HCT116 (cell line): ENCODE data around the gene SH3TC1. TPM values are rescaled to one million over a fixed set of nuclear protein-coding genes. Genes with fewer than 3 reads are reported as not detected.

Experiments used
- ATAC-seq: fragments of 200-7000 bp; cut with Tn5 transposase; 2 replicates; pipeline ENCODE4 v1.9.1; 2020; ENCODE audit warnings: mild to moderate bottlenecking, moderate library complexity
- BruUV-seq: library from RNA; stranded (reverse); fragments of 400-500 nt; replicated peaks from 2 replicates; lab custom pipeline; 2021; lab: Mats Ljungman, UMichigan
- CTCF ChIA-PET: fragments of 300-600 bp; sonication (Branson Sonifier 250); formaldehyde crosslinking; loops from one replicate; lab custom pipeline; 2021; ENCODE audit warnings: antibody characterized with exemption; lab: Charles Lee
- POLR2A ChIA-PET: fragments of 300-600, 350-600 bp; sonication (Branson Sonifier 250); formaldehyde crosslinking; loops from one replicate; lab custom pipeline; 2021; ENCODE audit warnings: antibody characterized with exemption; lab: Charles Lee
- RAD21 ChIA-PET, 2 experiments: fragments of 300-600 bp; sonication (Branson Sonifier 250); formaldehyde crosslinking; loops; one replicate each; lab custom pipeline; 2023; ENCODE audit warnings: low total read pairs in 2 of 2; ENCODE audit not compliant: uncharacterized antibody in 2 of 2, unreplicated experiment in 2 of 2, low non-redundant PET in 1 of 2; lab: Charles Lee
- DNase-seq: peaks from one replicate; pipeline ENCODE4 v3.0.0-alpha.2; 2010; ENCODE audit warnings: low read depth, low spot score
- H2AFZ ChIP-seq: fragments of 200-600 bp; shearing (Covaris generic), sonication (generic); 2 replicates; pipeline ENCODE4 v1.6.1; 2017; ENCODE audit warnings: low read depth, mixed run types, mixed read lengths, antibody characterized with exemption, low read length; ENCODE audit not compliant: poor library complexity, severe bottlenecking
- H3K27ac ChIP-seq: 2 replicates; pipeline ENCODE4 v1.5.1; 2012; ENCODE audit warnings: low read depth, low read length
- H3K27me3 ChIP-seq: fragments of 200-600 bp; sonication (generic); 2 replicates; pipeline ENCODE4 v1.6.1; 2016; ENCODE audit warnings: mixed run types, low read length, mixed read lengths; ENCODE audit not compliant: insufficient read depth
- H3K36me3 ChIP-seq, 2 experiments: fragments of 200-500 bp in 1 of 2; fragments of 200-600 bp in 1 of 2; sonication (Bioruptor generic) in 1 of 2; sonication (generic) in 1 of 2; 2 replicates each; pipeline versions ENCODE4 v1.5.1 to v1.6.1; 2014 to 2016; ENCODE audit warnings: low read length in 2 of 2, inconsistent platforms in 1 of 2, mixed read lengths in 1 of 2, mixed run types in 1 of 2; ENCODE audit not compliant: insufficient read depth in 2 of 2, control insufficient read depth in 1 of 2
- H3K4me1 ChIP-seq, 2 experiments: fragments of 200-600 bp in 1 of 2; sonication (generic) in 1 of 2; 2 replicates each; pipeline versions ENCODE4 v1.5.1 to v1.6.1; 2012 to 2017; ENCODE audit warnings: low read length in 2 of 2, inconsistent platforms in 1 of 2, mild to moderate bottlenecking in 1 of 2, mixed read lengths in 1 of 2, mixed run types in 1 of 2, moderate library complexity in 1 of 2; ENCODE audit not compliant: insufficient read depth in 2 of 2, control insufficient read depth in 1 of 2
- H3K4me2 ChIP-seq: fragments of 200-600 bp; sonication (generic); 2 replicates; pipeline ENCODE4 v1.6.1; 2017; ENCODE audit warnings: mixed run types, low read length, mixed read lengths
- H3K4me3 ChIP-seq, 2 experiments: fragments of 200-600 bp in 1 of 2; sonication (generic) in 1 of 2; replicated peaks in 1 of 2; 2 replicates each; pipeline ENCODE4 v1.5.1; 2011 to 2016; ENCODE audit warnings: low read length in 2 of 2, control low read depth in 1 of 2, low read depth in 1 of 2, mild to moderate bottlenecking in 1 of 2, mixed read lengths in 1 of 2, mixed run types in 1 of 2
- H3K79me2 ChIP-seq: fragments of 200-600 bp; sonication (generic); 2 replicates; pipeline ENCODE4 v1.6.1; 2017; ENCODE audit warnings: mild to moderate bottlenecking, mixed run types, low read length, moderate library complexity, mixed read lengths; ENCODE audit not compliant: insufficient read depth
- H3K9ac ChIP-seq: fragments of 200-600 bp; sonication (generic); 2 replicates; pipeline ENCODE4 v1.6.1; 2016; ENCODE audit warnings: low read length, mixed read lengths
- H3K9me2 ChIP-seq: fragments of 200-600 bp; sonication (generic), shearing (Covaris generic); 2 replicates; pipeline ENCODE4 v1.6.1; 2017; ENCODE audit warnings: mixed run types, mild to moderate bottlenecking, moderate library complexity; ENCODE audit not compliant: insufficient read depth
- H3K9me3 ChIP-seq, 2 experiments: fragments of 200-500 bp in 1 of 2; fragments of 200-600 bp in 1 of 2; sonication (Bioruptor generic) in 1 of 2; sonication (generic) in 1 of 2; 2 replicates each; pipeline ENCODE4 v1.6.1; 2014 to 2017; ENCODE audit warnings: low read length in 2 of 2, mixed read lengths in 2 of 2, inconsistent platforms in 1 of 2, low read depth in 1 of 2, mild to moderate bottlenecking in 1 of 2, mixed run types in 1 of 2, moderate library complexity in 1 of 2; ENCODE audit not compliant: control insufficient read depth in 1 of 2, insufficient read depth in 1 of 2
- H4K20me1 ChIP-seq: fragments of 200-600 bp; sonication (generic), shearing (Covaris generic); 2 replicates; pipeline ENCODE4 v1.6.1; 2017; ENCODE audit warnings: mixed run types, mild to moderate bottlenecking, moderate library complexity; ENCODE audit not compliant: insufficient read depth
- ATF3 ChIP-seq: IDR thresholded peaks from 2 replicates; pipeline ENCODE4 v1.6.1; 2012
- CBX3 ChIP-seq: IDR thresholded peaks from 2 replicates; pipeline ENCODE4 v1.6.1; 2012; ENCODE audit warnings: low read depth
- CEBPB ChIP-seq: IDR thresholded peaks from 2 replicates; pipeline ENCODE4 v1.6.1; 2012; ENCODE audit warnings: low read depth
- EZH2 ChIP-seq: fragments of 200-600 bp; sonication (generic); IDR thresholded peaks from 2 replicates; pipeline ENCODE4 v1.6.1; 2017; ENCODE audit warnings: antibody characterized with exemption, mixed run types
- FOSL1 ChIP-seq: IDR thresholded peaks from 2 replicates; pipeline ENCODE4 v1.6.1; 2012; ENCODE audit warnings: low read depth
- JUND ChIP-seq: IDR thresholded peaks from 2 replicates; pipeline ENCODE4 v1.6.1; 2012
- POLR2A ChIP-seq: IDR thresholded peaks from 2 replicates; pipeline ENCODE4 v1.7.0; 2011; ENCODE audit warnings: borderline replicate concordance; ENCODE audit not compliant: insufficient read depth, insufficient read length; ENCODE audit errors: extremely low read depth
- POLR2AphosphoS5 ChIP-seq: IDR thresholded peaks from 2 replicates; pipeline ENCODE4 v1.6.1; 2011; ENCODE audit warnings: mild to moderate bottlenecking, low read depth, low read length, moderate library complexity
- RAD21 ChIP-seq: IDR thresholded peaks from 2 replicates; pipeline ENCODE4 v1.6.1; 2012; ENCODE audit warnings: low read depth, mild to moderate bottlenecking
- SRF ChIP-seq: IDR thresholded peaks from 2 replicates; pipeline ENCODE4 v1.6.1; 2012; ENCODE audit warnings: low read depth
- TCF7L2 ChIP-seq: IDR thresholded peaks from 2 replicates; pipeline ENCODE4 v1.7.0; 2011; ENCODE audit warnings: borderline replicate concordance, inconsistent platforms; ENCODE audit not compliant: insufficient read depth, insufficient read length; ENCODE audit errors: extremely low read depth
- ZBTB33 ChIP-seq: IDR thresholded peaks from 2 replicates; pipeline ENCODE4 v1.6.1; 2011; ENCODE audit warnings: mild to moderate bottlenecking, low read length, moderate library complexity; ENCODE audit not compliant: insufficient replicate concordance; ENCODE audit errors: extremely low read depth
- ZFX ChIP-seq: fragments of 450-650 bp; IDR thresholded peaks from 2 replicates; pipeline ENCODE4 v1.6.1; 2017
- ZNF274 ChIP-seq: fragments of 200-500 bp; sonication (Bioruptor generic); IDR thresholded peaks from 2 replicates; pipeline ENCODE4 v1.6.1; 2014; ENCODE audit warnings: mild to moderate bottlenecking, low read depth, low read length, inconsistent platforms
- intact Hi-C: fragments of 100-400 bp; cut with micrococcal nuclease; formaldehyde crosslinking; loops from 2 replicates; pipeline ENCODE4 v1.10.0; 2022
- total RNA-seq: library from RNA; stranded (reverse); gene quantifications from one replicate; pipeline ENCODE4 v1.2.1, GENCODE V29; 2021; ENCODE audit not compliant: unreplicated experiment

The SH3TC1 gene
- total RNA-seq, 1 experiment from 2014 or later, result 12.5 TPM

GRCh38 chr4:8260656-8261111 is 61.6 kb downstream of the SH3TC1 start:
- Histone ChIP-seq H3K79me2 (no peaks in the 10 kb centered on the region), H3K4me2 (no peak overlapping the region), H3K9me2 (no peaks in the 10 kb centered on the region), H3K36me3 (no peaks in the 10 kb centered on the region), H2AFZ (no peak overlapping the region), H3K4me1 (no peaks in the 10 kb centered on the region), H3K9ac (no peak overlapping the region), H4K20me1 (no peaks in the 10 kb centered on the region), H3K9me3 (no peaks in the 10 kb centered on the region), H3K4me3 (no peak overlapping the region), H3K27me3 (no peaks in the 10 kb centered on the region), H3K27ac (no peak overlapping the region)
- intact Hi-C loops, result no loop called here
- CTCF ChIA-PET, result no interaction called here
- ATAC-seq (no peak), DNase-seq (no peak)
- TF ChIP-seq ZNF274, result no peak
- no peak for TF ChIP-seq RAD21
- no peak for TF ChIP-seq CBX3
- no peak for TF ChIP-seq TCF7L2
- no peak for TF ChIP-seq EZH2
- no peak for TF ChIP-seq FOSL1
- no peak for TF ChIP-seq ATF3
- no peak for TF ChIP-seq POLR2AphosphoS5
- TF ChIP-seq ZBTB33, result no peak
- TF ChIP-seq POLR2A, result no peak
- TF ChIP-seq CEBPB, result no peak
- no peak for TF ChIP-seq ZFX
- no peak for TF ChIP-seq SRF
- no peak for TF ChIP-seq JUND
- no TSS peak for BruUV-seq
- RAD21 ChIA-PET, result no interaction called here
- POLR2A ChIA-PET, result no interaction called here
